ENCODE results near the gene GASK1A.

Gene GASK1A

DNA sequence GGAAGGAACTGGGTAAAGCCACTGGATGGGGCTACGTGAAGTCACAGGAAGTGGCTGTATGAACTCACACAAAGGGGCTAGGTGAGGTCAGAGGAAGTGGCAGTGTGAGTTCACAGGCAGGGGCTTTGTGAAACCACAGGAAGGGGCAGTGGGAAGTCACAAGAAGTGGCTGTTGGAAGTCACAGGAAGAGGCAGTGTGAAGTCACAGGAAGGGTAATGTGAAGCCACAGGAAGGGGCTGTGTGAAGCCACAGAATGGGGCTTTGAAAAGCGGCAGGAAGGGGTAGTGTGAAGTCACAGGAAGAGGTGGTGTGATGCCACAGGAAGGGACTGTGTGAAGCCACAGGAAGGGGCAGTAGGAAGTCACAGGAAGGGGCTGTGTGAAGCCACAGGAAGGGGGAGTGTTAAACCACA lies 34.6 kb downstream of the GASK1A start:
- Histone ChIP-seq H3K4me3 (ENCODE audit: low read depth, low read length) (no peak overlapping the region), H3K4me1 (ENCODE audit: control insufficient read depth, insufficient read depth, low read length) (no peaks in the 10 kb centered on the region), H3K27ac (ENCODE audit: low read depth, low read length) (no peak overlapping the region), H3K36me3 (ENCODE audit: control insufficient read depth, insufficient read depth, low read length) (no peaks in the 10 kb centered on the region), H3K9me3 (ENCODE audit: control insufficient read depth, insufficient read depth, low read depth, low read length) (peaks cover 49% of the 10 kb centered on the region), H3K9ac (ENCODE audit: low read length) (no peak overlapping the region), H3K27me3 (ENCODE audit: control insufficient read depth, insufficient read depth, low read length) (no peaks in the 10 kb centered on the region)

DNA sequence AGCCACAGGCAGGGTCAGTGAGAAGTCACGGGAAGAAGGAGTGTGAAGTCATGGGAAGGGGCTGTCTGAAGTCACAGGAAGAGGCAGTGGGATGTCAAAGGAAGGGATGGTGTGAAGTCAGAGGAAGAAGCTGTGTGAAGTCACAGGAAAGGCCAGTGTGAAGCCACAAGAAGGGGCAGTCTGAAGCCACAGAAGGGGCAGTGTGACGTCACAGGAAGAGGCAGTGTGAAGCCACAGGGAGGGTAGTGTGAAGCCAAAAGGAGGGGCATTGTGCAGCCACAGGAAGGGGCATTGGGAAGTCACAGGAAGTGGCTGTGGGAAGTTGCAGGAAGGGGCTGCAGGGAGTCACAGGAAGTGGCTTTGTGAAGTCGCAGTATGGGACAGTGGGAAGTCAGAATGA lies 35.1 kb downstream of the GASK1A start:
- Histone ChIP-seq H3K27me3 (ENCODE audit: control insufficient read depth, insufficient read depth, low read length) (no peaks in the 10 kb centered on the region), H3K9me3 (ENCODE audit: control insufficient read depth, insufficient read depth, low read depth, low read length) (peaks cover 49% of the 10 kb centered on the region), H3K27ac (ENCODE audit: low read depth, low read length) (no peak overlapping the region), H3K36me3 (ENCODE audit: control insufficient read depth, insufficient read depth, low read length) (no peaks in the 10 kb centered on the region), H3K9ac (ENCODE audit: low read length) (no peak overlapping the region), H3K4me1 (ENCODE audit: control insufficient read depth, insufficient read depth, low read length) (no peaks in the 10 kb centered on the region), H3K4me3 (ENCODE audit: low read depth, low read length) (no peak overlapping the region)

DNA sequence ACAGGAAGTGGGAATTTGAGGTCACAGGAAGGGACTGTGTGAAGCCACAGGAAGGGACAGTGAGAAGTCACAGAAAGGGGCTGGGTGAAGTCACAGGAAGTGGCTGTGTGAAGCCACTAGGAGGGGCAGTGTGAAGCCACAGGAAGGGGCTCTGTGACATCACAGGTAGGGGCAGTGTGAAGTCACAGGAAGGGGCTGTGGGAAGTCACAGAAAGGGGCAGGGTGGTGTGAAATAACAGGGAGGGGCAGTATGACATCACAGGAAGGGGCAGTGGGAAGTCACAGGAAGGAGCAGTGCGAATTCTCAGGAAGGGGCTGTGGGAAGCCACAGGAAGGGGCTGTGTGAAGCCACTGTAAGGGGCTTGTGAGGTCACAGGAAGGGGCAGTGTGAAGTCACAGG lies 35.8 kb downstream of the GASK1A start:
- Histone ChIP-seq H3K9ac (ENCODE audit: low read length) (no peak overlapping the region), H3K36me3 (ENCODE audit: control insufficient read depth, insufficient read depth, low read length) (no peaks in the 10 kb centered on the region), H3K9me3 (ENCODE audit: control insufficient read depth, insufficient read depth, low read depth, low read length) (peaks cover 49% of the 10 kb centered on the region), H3K27ac (ENCODE audit: low read depth, low read length) (no peak overlapping the region), H3K4me3 (ENCODE audit: low read depth, low read length) (no peak overlapping the region), H3K4me1 (ENCODE audit: control insufficient read depth, insufficient read depth, low read length) (no peaks in the 10 kb centered on the region), H3K27me3 (ENCODE audit: control insufficient read depth, insufficient read depth, low read length) (no peaks in the 10 kb centered on the region)

GRCh38 chr3:43015572-43015971 lies 36.5 kb downstream of the GASK1A start:
- H3K9ac ChIP-seq (ENCODE audit: low read length) = no peak overlapping the region
- H3K36me3 ChIP-seq (ENCODE audit: control insufficient read depth, insufficient read depth, low read length) = no peaks in the 10 kb centered on the region
- no peak overlapping the region for H3K4me3 ChIP-seq (ENCODE audit: low read depth, low read length)
- H3K27me3 ChIP-seq (ENCODE audit: control insufficient read depth, insufficient read depth, low read length) = no peaks in the 10 kb centered on the region
- H3K9me3 ChIP-seq (ENCODE audit: control insufficient read depth, insufficient read depth, low read depth, low read length) = peaks cover 49% of the 10 kb centered on the region
- no peak overlapping the region for H3K27ac ChIP-seq (ENCODE audit: low read depth, low read length)
- no peaks in the 10 kb centered on the region for H3K4me1 ChIP-seq (ENCODE audit: control insufficient read depth, insufficient read depth, low read length)

DNA sequence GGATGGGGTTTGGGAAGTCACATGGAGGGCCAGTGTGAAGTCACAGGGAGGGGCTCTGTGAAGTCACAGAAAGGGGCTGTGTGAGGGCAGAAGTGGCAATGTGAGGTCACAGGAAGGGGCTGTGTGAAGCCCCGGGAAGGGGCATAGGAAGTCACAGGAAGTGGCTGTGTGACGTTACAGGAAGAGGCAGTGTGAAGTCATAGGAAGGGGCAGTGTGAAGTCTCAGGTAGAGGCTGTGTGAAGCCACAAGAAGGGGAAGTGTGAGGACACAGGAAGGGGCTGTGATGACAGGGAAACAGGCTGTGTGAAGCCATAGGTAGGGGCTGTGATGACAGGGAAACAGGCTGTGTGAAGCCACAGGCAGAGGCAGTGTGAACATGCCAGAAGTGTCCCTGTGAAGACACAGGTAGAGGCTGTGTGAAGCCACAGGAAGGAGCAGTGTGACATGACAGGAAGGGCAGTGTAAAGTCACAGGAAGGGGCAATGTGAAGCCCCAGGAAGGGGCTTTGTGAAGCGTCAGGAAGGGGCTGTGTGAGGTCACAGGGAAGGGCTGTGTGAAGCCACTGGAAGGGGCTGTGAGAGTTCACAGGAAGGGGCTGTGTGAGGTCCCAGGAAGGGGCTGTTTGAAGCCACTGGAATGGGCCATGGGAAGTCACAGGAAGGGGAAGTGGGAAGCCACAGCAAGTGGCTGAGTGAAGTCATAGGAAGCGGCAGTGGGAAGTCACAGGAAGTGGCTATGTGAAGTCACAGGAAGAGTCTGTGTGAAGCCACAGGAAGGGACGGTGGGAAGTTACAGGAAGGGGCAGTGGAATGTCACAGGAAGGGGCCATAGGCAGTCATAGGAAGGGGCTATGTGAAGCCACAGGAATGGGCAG lies 37.1 kb downstream of the GASK1A start:
- H3K36me3 ChIP-seq (ENCODE audit: control insufficient read depth, insufficient read depth, low read length) = no peaks in the 10 kb centered on the region
- H3K27ac ChIP-seq (ENCODE audit: low read depth, low read length) = no peak overlapping the region
- no peaks in the 10 kb centered on the region for H3K27me3 ChIP-seq (ENCODE audit: control insufficient read depth, insufficient read depth, low read length)
- H3K9me3 ChIP-seq (ENCODE audit: control insufficient read depth, insufficient read depth, low read depth, low read length) = peaks cover 53% of the 10 kb centered on the region
- H3K4me3 ChIP-seq (ENCODE audit: low read depth, low read length) = no peak overlapping the region
- H3K9ac ChIP-seq (ENCODE audit: low read length) = no peak overlapping the region
- H3K4me1 ChIP-seq (ENCODE audit: control insufficient read depth, insufficient read depth, low read length) = no peaks in the 10 kb centered on the region

- no peaks in the 10 kb centered on the region for H3K36me3 ChIP-seq (ENCODE audit: control insufficient read depth, insufficient read depth, low read length)
Measured at GRCh38 chr3:43017004-43017403, 37.9 kb downstream of the GASK1A start.

GRCh38 chr3:43017593-43018195 lies 38.6 kb downstream of the GASK1A start:
- H3K4me1 ChIP-seq (ENCODE audit: control insufficient read depth, insufficient read depth, low read length) = no peaks in the 10 kb centered on the region
- peaks cover 48% of the 10 kb centered on the region for H3K9me3 ChIP-seq (ENCODE audit: control insufficient read depth, insufficient read depth, low read depth, low read length)
- no peaks in the 10 kb centered on the region for H3K36me3 ChIP-seq (ENCODE audit: control insufficient read depth, insufficient read depth, low read length)
- H3K27me3 ChIP-seq (ENCODE audit: control insufficient read depth, insufficient read depth, low read length) = no peaks in the 10 kb centered on the region
- no peak overlapping the region for H3K9ac ChIP-seq (ENCODE audit: low read length)
- no peak overlapping the region for H3K4me3 ChIP-seq (ENCODE audit: low read depth, low read length)
- H3K27ac ChIP-seq (ENCODE audit: low read depth, low read length) = no peak overlapping the region

More at GRCh38 chr3:43017004-43017403, 37.9 kb downstream of the GASK1A start:
- Histone ChIP-seq H3K4me3 (ENCODE audit: low read depth, low read length) (no peak overlapping the region), H3K4me1 (ENCODE audit: control insufficient read depth, insufficient read depth, low read length) (no peaks in the 10 kb centered on the region), H3K27ac (ENCODE audit: low read depth, low read length) (no peak overlapping the region), H3K9me3 (ENCODE audit: control insufficient read depth, insufficient read depth, low read depth, low read length) (peaks cover 51% of the 10 kb centered on the region), H3K27me3 (ENCODE audit: control insufficient read depth, insufficient read depth, low read length) (no peaks in the 10 kb centered on the region), H3K9ac (ENCODE audit: low read length) (no peak overlapping the region)

GRCh38 chr3:43018246-43018645 lies 39.1 kb downstream of the GASK1A start:
- Histone ChIP-seq H3K4me3 (ENCODE audit: low read depth, low read length) (no peak overlapping the region), H3K9me3 (ENCODE audit: control insufficient read depth, insufficient read depth, low read depth, low read length) (peaks cover 42% of the 10 kb centered on the region), H3K27me3 (ENCODE audit: control insufficient read depth, insufficient read depth, low read length) (no peaks in the 10 kb centered on the region), H3K27ac (ENCODE audit: low read depth, low read length) (no peak overlapping the region), H3K4me1 (ENCODE audit: control insufficient read depth, insufficient read depth, low read length) (peaks cover 3% of the 10 kb centered on the region; the same call in 1 of the 2 replicates), H3K36me3 (ENCODE audit: control insufficient read depth, insufficient read depth, low read length) (no peaks in the 10 kb centered on the region), H3K9ac (ENCODE audit: low read length) (no peak overlapping the region)

DNA sequence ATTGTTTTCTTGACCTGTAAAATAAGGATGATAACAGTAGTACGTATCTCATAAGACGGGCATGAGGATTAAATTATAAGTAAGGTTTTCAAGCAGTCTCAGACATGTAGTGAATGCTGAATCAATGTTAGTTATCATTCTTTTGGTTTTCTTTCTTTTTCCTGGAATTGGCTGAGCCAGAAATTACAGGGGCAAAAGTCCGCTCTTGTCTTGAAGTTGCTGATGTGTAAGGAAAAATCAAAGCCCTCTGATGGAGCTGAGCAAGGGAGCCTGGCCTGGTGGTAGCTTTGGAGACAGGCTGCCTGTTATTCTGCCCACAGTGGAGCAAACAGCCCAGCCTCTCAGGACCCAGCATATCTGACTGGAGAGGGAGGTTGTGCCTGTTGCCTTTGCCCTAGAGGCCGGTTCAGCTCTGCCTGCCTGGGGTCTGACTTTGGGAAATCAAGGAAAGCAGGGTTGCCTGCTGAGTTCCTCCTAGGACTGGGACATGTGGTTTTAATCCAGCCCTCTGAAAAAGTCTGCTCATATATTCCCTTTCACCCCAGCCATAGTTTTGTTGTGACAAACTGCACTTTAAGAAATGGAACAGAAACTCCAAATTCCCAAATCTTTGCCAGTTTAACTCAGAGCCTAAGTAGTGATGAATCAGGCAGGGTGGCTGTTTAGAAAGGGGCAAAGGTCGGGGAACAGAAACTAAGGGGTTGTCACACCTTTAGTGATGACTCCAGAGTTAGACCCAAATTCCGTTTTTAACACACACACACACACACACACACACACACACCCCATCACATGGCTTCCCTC lies 40.1 kb downstream of the GASK1A start:
- H3K9me3 ChIP-seq (ENCODE audit: control insufficient read depth, insufficient read depth, low read depth, low read length) = peaks cover 33% of the 10 kb centered on the region
- no peaks in the 10 kb centered on the region for H3K27me3 ChIP-seq (ENCODE audit: control insufficient read depth, insufficient read depth, low read length)
- no peak overlapping the region for H3K27ac ChIP-seq (ENCODE audit: low read depth, low read length)
- H3K4me1 ChIP-seq (ENCODE audit: control insufficient read depth, insufficient read depth, low read length) = peaks cover 13% of the 10 kb centered on the region; the same call in 1 of the 2 replicates
- H3K9ac ChIP-seq (ENCODE audit: low read length) = no peak overlapping the region
- no peak overlapping the region for H3K4me3 ChIP-seq (ENCODE audit: low read depth, low read length)
- H3K36me3 ChIP-seq (ENCODE audit: control insufficient read depth, insufficient read depth, low read length) = no peaks in the 10 kb centered on the region

GRCh38 chr3:43019826-43020225 lies 40.7 kb downstream of the GASK1A start:
- H3K4me1 ChIP-seq (ENCODE audit: control insufficient read depth, insufficient read depth, low read length) = peaks cover 15% of the 10 kb centered on the region; the same call in 1 of the 2 replicates
- no peak overlapping the region for H3K4me3 ChIP-seq (ENCODE audit: low read depth, low read length)
- H3K36me3 ChIP-seq (ENCODE audit: control insufficient read depth, insufficient read depth, low read length) = no peaks in the 10 kb centered on the region
- H3K27ac ChIP-seq (ENCODE audit: low read depth, low read length) = no peak overlapping the region
- H3K9ac ChIP-seq (ENCODE audit: low read length) = no peak overlapping the region
- peaks cover 27% of the 10 kb centered on the region; the same call in 1 of the 2 replicates for H3K9me3 ChIP-seq (ENCODE audit: control insufficient read depth, insufficient read depth, low read depth, low read length)
- H3K27me3 ChIP-seq (ENCODE audit: control insufficient read depth, insufficient read depth, low read length) = no peaks in the 10 kb centered on the region

Data from HUES6 (cell line).